Retinal pigment epithelial cell (primary cell): ENCODE data around the gene PSMD12.
"Not testable (repeated sequence)": the region's sequence is repeated elsewhere in the genome, so short reads cannot be mapped to it uniquely, and the experiment has no call there.

Source experiments
- DNase-seq: peaks from one replicate; pipeline ENCODE4 v3.0.0-alpha.2; 2010; ENCODE audit warnings: low read depth
- H3K4me3 ChIP-seq: 2 replicates; pipeline ENCODE4 v1.5.1; 2011; ENCODE audit warnings: mild to moderate bottlenecking, low read length, control low read depth, moderate library complexity
- TF ChIP-seq, protein P1 (sequence below): conservative IDR thresholded peaks from 2 replicates; pipeline ENCODE4 v1.5.1; 2011; ENCODE audit warnings: low read depth, low read length, control low read depth, inconsistent platforms

Gene PSMD12

GRCh38 chr17:67411397-67411796 is 45.0 kb upstream of the PSMD12 start:
- TF ChIP-seq, protein P1, sequence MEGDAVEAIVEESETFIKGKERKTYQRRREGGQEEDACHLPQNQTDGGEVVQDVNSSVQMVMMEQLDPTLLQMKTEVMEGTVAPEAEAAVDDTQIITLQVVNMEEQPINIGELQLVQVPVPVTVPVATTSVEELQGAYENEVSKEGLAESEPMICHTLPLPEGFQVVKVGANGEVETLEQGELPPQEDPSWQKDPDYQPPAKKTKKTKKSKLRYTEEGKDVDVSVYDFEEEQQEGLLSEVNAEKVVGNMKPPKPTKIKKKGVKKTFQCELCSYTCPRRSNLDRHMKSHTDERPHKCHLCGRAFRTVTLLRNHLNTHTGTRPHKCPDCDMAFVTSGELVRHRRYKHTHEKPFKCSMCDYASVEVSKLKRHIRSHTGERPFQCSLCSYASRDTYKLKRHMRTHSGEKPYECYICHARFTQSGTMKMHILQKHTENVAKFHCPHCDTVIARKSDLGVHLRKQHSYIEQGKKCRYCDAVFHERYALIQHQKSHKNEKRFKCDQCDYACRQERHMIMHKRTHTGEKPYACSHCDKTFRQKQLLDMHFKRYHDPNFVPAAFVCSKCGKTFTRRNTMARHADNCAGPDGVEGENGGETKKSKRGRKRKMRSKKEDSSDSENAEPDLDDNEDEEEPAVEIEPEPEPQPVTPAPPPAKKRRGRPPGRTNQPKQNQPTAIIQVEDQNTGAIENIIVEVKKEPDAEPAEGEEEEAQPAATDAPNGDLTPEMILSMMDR: no peak
- no peak overlapping the region for H3K4me3 ChIP-seq
- no peak for DNase-seq

DNA sequence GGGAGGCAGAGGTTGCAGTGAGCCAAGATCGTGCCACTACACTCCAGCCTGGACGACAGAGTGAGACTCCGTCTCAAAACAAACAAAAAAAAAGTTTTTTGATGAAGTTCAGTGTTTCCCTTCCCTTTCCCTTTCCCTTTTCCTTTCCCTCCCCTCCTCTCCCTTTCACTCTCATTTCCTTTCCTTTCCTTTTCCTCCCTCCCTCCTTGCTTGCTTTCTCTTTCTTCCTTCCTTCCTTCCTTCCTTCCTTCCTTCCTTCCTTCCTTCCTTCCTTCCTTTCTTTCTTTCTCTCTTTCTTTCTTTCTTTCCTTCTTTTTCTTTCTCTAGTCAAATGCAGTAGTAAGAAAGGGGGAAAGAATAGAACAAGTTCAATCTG is 42.1 kb upstream of the PSMD12 start:
- not testable (repeated sequence) for H3K4me3 ChIP-seq, DNase-seq

DNA sequence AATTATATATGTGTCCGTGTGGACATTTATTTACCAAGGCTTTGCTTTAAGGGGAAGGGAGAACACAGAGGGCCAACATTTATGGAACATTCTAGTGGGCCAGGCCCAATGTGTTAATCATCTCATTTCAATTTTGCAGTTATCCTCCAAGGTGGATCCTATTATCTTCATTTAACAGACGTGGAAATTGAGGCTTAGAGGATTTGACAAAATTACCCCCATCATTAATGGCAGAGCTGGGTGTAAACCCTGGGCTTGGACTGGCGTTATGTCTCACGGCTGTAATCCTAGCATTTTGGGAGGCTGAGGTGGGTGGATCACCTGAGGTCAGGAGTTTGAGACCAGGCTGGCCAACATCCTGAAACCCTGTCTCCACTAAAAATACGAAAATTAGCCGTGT is 37.1 kb upstream of the PSMD12 start:
- TF ChIP-seq, protein P1: no peak
- DNase-seq: no peak
- no peak overlapping the region for H3K4me3 ChIP-seq

- TF ChIP-seq, protein P1: no peak
- no peak overlapping the region for H3K4me3 ChIP-seq
- DNase-seq: no peak
Measured at GRCh38 chr17:67403065-67403464, 36.7 kb upstream of the PSMD12 start.

DNA sequence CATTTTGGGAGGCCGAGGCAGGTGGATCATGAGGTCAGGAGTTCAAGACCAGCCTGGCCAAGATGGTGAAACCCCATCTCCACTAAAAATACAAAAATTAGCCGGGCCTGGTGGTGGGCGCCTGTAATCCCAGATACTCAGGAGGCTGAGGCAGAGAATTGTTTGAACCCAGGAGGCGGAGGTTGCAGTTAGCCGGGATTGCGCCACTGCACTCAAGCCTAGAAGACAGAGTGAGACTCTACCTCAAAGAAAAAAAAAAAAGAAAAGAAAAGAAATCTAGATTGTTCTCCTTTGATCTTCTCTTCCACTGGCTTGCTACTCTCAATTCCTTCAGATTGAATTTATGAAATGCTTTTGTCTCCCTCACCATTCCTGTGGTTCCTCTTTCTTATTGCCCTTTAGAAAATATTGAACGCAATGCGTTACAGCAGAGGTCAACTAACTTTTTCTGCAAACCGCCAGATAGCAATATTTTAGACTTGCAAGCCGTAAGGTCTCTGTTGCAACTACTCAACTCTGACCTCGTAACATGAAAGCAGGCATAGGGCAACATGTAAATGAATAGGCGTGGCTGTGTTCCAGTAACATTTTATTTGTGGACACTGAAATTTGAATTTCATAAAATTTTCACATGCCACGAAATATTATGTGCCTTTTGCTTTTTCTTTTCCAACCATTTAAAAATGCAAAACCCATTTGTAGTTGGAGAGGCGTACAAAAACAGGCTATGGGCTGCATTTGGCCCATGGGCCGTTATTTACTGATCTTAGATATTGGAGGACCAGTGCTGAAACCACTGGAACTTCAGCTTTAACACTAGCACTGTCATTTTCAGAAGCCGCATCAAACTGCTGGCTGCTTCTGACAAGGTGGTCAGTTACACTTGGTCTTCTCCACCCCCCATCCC is 35.5 kb upstream of the PSMD12 start:
- TF ChIP-seq, protein P1: no peak
- no peak for DNase-seq
- H3K4me3 ChIP-seq: no peak overlapping the region

GRCh38 chr17:67401106-67401505 is 34.7 kb upstream of the PSMD12 start:
- TF ChIP-seq, protein P1: no peak
- H3K4me3 ChIP-seq: no peak overlapping the region
- DNase-seq: no peak

- TF ChIP-seq, protein P1: no peak
- DNase-seq: peak; percentile 55
- H3K4me3 ChIP-seq: no peak overlapping the region
Measured at GRCh38 chr17:67400193-67400592, 33.8 kb upstream of the PSMD12 start.

DNA sequence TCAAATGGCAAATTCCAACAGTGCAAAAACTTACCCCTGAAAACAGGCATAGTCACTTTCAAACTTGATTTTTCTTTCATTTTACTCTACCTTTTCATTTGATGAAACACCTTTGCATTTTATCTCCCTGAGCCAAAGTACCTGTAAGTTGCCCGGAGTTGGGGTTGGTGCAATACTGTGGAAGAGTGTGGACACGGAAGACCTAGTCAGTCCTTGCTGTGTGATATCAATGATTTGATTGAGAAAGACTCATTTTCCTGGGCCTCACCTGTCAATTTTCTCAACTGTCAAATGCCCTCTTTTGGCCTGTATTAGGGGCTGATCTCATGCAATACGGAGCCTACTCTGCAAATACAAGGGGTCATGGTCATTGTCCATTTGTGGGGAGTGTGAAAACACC is 33.3 kb upstream of the PSMD12 start:
- TF ChIP-seq, protein P1: no peak
- H3K4me3 ChIP-seq: no peak overlapping the region

More for the DNA sequence above, 33.3 kb upstream of the PSMD12 start:
- DNase-seq: no peak
